GM18498 (cell line): Measurements from ENCODE around the gene GNG12.

Source experiments
- ATAC-seq: cut with Tn5 transposase; IDR thresholded peaks from one replicate; pipeline ENCODE4 v1.9.1; 2021; ENCODE audit warnings: mild to moderate bottlenecking, moderate library complexity; ENCODE audit not compliant: unreplicated experiment

GNG12 gene

DNA sequence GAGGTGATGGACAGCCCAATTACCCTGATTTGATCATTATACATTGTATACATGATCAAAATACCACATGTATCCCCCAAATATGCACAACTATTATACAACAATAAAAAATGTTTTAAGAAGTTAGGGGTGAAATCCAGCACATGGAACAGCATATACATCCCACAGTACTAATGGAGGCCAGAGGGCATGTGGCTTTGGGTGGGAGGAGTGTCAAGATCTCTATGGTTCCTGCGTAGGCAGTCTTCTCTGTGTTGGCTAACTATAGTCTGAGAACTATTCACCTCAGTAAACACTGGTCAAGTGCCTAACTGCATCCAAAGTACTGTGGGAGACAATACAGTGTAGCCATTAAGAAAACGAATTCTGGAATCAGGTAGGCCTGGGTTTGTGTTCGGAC is 74.2 kb downstream of the GNG12 start:
- no peak for ATAC-seq

DNA sequence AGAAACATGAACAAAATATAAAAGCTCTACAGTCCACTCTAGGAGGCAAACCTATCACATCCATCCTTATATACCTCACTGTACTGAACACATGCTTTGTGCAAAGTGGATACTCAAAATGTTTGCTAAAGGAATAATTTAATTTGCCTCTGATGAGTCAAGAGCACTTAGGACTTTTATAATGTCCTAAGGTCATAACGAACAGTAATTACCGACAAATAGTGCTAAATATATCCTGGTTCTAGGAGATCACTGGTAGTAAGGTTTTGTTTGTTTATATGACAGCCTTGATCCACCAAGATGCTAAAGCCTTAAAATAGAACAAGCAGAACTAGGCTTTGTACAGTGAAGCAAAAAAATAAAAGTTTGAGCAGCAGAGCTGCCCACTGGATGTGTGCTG is 77.6 kb downstream of the GNG12 start:
- ATAC-seq, result no peak

DNA sequence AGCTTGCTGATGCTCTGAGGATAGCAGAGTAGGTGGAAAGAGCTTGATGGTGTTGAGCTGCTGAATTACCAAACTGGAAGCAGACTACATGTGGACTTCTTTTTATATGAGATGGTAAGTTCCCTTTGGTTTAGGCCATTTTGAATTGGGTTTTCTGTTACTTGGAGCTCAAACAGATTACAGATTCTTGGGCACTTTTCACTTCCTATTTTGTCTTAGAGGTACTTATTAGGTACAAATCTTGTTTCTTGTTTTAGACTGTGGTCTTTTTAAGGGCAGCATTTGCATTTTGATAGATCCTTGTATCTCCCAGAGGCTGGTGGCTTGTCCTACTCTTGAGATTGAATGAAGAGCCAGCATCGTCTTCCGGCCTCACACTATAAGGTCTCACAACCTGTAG is 78.1 kb downstream of the GNG12 start:
- ATAC-seq, result peak; percentile 20

DNA sequence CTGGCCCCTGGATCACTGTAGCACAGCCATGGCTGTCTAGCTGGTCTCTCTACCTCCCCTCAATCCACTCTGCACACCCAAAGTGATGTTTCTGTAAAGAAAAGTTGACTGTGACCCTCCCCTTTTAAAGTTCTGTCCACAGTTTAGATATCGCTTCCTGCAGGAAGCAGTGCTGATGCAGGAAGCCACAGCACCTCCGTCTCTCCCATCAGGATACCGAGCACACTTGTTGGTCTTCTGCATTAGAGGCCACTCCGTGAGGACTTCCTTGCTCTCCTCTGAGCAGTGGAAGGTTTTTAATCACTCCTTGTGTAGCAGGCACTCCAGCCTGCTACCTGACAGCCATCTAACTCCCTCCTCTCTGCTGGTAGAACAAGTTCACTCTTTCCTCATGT is 78.7 kb downstream of the GNG12 start:
- ATAC-seq, result no peak

DNA sequence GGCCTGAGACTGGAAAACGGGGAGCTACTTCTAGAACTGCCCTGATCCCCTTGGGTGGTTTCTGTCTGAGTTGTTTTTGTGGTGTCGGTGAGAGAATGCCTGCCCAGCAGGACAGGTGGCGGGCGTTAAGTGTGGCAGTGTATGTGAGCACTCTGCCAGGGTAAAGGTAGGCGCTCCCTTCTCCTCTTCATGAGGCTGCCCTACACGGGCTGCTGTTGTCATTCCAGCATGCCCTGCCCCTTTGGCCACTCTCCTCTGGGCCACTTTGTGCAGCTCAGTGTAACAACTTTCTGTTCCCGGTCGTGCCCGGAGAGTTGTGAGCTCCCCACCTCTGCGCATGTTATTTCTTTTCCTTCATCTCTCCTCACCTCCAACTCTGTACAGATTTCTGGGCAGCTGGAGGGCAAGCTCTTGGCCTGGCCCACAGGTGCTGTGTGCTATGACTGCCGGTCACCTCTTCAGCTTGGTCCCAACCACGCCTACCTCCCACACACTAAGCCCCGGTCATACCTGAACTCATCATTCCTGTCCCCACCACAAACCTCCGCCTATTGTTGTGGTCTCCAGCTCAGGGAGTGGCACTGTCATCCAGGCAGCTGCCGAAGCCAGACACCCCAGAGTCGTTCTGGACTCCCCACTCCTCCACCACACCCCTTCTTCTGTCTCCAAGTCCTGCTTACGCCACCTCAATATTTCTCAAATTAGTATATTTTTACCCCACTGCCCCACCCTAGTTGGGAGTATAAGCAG is 79.3 kb downstream of the GNG12 start:
- no peak for ATAC-seq

DNA sequence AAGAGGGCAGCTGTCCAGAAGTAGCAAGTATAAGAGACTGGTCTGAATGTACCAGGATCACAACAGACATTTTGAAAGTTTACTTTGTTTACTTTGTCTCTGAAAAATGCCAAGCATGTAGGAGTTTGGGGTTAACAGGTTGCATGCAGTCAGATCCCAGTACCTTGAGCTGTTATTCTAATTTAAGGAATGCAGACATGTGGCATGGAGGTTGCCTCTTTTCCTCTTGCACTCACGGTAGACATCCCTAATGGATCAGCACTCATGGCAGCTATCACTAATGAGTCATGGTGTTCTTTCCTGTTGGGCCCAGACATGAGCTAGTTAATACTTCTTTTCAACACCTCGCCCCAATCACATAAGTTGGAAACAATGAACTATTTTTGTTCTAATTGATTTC is 81.0 kb downstream of the GNG12 start:
- ATAC-seq, result no peak

DNA sequence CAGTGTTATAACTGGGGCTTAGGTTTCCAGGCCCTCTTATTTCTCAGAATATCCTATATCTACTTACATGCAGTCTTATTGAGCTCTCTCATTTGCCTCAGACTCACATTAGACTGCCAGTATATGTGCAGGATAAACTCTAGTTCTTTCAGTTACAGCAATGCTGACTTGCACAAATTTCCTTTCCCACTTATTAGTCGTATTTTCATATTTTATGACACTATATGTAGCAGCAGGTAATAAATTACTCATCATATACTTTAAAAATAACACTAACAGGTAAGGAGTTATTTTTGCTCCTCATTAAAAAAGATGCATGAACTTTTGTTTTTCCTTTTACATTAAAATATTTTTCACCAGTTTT is 82.6 kb downstream of the GNG12 start:
- no peak for ATAC-seq

DNA sequence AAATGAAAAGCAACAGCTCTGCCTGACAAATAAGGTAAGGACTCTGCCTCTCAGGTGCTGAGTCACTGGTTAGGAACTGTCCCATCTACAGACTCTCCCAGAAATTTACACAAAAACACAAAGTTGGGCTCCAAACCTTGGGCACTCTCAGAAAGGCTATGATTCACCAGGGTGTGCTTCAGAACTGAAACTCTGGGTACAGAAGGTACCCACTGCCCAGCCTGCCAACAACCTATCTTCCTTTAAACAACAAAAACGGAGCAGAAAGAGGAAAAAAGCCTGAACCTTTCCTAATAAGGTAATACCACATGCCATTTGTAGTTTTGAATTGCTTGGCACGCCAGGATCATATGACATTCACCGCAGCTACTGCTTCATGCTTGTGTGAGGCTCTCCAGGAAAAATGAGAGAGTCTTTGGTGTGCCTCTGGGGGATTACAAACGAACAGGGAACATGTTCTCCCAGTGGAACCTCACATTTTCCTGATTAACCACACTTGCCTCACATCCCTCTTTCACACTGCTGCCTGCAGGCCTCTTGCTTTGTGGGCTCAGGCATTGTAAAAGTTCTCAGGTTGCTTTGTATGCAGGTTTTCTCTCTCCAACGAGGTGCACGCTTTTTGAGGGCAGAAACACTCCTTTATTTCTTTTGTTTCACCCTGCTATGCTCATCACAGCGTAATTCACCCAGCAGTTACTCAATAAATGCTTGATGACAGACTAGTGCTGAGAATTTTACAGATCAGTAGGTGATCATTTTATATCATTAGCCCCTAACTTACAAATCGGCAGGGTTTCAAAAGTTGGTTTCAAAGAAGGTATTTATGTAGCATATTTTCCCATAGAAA is 83.2 kb downstream of the GNG12 start:
- ATAC-seq, result peak; percentile 45

DNA sequence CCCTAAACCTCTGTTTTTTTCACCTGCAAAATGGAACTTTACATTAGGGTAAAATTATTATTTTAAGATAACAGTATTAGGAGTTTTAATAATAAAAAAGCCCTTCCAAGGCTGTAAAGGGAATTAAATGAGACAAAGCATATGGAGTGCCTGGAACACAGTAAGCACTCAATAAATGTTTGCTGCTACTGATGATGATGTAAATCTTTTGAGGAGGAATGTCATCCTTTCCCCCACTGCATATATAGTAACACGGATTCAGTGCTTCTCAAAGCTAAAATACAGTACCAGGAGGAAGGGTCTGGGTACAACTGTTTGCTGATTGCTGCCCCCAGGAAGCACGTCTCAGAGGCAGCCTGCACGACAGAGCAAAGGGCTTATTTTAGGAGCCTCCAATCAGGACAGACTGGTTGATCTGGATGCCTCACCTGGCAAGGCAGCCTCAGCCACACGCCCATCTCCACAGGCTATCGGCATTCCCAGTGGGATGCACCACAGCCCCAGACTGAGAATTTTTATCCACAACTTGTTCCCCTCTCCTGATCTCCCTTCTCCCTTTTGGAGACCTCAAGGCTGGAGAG is 83.9 kb downstream of the GNG12 start:
- ATAC-seq, result no peak

DNA sequence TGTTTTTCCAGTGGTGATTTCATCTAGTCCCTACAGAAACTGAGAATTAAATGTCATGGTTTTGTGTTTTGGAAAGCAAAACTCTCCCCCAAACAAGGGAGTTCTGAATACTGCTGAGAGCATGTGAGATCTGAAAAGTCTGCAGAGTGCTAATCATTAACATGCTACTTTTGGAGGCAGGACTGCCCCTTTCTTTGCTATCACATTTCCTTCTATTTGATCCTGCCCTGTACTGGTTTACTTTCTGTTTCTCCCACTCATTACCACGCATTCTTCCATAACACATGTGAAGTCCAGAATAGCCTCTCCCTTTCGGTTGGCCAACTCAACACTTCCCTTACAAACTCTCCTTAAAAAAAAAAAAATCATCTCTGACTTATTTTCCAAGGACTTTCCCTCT is 84.6 kb downstream of the GNG12 start:
- peak; percentile 85 for ATAC-seq

DNA sequence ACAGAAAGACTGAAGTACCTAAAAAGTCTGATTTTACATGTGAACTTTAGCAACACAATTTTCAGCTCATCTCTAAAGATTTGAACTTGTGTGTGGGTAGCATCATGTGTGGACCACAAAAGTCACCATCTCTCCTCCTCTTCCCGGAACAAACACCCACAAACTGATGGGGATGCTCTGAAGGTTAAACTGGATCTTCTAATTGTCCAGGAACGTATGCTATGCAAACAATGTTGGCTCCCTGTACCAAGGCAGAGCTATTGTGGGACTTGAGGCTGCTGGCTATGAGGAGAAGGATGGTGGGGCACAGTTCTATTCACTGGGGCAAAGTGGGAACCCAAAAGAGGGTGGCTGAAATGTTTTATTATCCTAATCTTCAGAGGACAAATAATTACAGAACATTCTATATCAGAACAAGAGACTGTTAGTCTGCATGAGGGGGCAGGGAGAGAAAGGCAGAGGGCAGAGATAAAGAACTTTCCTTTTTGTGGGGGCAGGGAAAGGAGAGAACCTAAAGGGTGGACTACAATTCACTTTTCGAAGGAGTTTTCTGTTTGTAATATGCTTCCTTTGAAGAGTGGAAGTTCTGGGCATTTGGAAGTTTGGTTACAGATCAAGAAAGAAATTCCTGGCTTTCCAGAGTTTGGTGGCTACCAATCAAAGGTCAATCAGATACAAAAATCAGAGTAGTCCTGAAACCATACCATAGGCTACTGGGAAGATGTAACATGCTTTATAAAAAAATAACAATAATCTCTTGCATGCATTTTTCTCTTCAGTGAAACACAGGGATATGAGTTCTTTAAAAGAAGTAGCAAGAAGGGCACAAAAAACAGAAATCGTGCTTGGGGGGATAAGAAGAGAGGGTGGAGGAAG is 85.4 kb downstream of the GNG12 start:
- ATAC-seq, result no peak

DNA sequence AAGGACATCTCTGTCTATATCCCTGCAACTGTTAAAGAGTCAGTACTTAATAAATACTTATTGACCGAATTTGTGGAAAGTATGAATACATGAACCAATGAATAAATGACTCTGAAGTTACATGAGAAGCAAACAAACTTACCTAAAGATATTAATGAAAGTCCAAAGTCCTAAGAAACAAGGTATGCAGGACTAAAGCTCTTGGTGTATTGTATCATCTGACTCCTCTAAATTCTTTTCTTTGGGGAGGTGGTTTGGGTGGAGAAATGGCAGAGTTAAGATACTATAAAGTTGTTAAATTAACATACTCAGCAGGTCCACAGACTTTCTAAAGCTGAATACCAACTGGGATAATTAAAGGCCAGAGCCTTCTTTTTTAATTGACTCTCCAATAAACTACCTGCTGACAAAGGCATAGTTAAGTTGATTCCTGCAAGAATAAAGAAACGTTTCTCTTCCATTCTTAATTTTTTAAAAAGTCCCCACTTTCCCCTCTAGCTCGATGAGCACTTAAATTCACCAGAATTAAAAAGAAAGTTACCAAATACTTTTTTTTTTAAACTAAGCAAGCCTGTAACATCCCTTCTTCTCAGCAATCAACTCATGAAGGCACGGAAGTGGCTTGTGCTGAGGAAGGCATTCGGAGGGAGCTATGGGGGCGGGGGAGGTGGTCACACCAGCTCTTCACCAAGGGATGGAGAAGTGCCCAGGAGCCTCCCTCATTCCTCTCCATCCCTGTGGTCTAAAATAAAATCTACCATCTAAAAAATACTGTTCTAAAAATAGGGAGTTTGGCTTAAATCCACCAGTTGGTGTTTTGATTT is 87.2 kb downstream of the GNG12 start:
- no peak for ATAC-seq

DNA sequence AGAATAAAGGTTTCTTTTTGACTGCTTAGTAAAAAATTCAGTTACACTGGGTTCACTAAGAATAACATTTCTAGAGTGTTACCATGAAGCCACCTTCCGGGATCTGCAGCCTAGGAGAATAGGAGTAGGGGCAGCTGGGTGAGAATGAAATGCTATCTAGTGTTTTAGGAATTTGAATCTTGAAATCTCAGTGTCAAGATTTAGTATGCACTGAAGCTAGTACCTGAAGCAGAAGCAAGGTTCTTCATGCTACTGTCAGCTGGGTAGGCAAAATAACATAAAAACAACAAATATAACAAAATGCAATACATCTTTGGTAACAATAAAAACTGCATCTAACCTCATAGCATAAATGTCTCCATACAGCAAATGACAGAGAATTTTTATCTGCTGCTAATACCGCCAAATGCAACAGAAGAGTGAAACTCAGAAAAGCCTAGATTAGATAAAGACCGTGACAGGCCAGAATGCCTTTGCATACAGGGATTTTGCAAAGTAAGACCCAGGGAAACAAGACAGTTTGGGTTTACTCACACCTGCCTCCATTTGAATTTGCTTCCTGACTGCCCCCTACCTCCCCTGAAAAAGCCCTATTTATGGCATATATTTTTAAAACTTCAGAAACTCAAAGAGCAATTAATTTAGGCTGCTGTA is 90.1 kb downstream of the GNG12 start:
- no peak for ATAC-seq

DNA sequence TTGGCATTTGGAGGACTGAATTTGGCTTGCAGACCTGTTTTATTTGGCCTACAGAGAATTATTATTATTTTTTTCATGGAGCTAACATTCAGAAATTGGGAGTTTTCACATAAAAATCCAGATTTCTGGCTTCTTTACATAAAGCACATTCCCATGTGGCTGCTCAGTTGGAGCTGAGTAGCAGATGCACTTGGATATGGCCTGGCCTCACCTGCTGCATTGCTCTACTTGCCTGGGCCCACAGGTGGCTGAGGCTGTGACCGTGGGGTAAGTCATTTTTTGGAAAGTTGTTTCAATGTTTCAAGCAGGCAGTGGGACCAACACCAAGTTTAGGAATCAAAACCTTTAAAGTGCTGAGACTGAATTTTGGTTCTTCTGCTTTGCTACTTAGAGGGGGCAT is 91.5 kb downstream of the GNG12 start:
- ATAC-seq, result no peak

DNA sequence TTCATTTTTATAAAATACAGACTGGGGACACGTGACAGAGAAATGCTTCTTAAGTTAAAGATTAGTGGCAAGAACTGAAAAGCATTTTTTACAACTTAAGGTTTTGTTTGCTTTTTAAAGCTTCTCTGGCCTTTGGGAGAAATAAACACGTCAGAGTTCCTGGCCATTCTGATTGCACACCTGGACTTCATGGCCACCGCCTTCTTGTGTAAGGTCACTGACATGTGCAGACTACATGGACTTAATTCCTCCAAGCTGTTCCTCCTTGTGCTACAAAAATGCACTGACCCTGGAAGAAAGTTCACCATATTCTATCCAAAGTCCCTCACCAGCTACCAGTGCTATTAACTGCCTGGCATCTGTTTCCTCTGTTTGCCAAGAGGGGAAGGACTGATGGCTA is 92.1 kb downstream of the GNG12 start:
- ATAC-seq, result no peak

DNA sequence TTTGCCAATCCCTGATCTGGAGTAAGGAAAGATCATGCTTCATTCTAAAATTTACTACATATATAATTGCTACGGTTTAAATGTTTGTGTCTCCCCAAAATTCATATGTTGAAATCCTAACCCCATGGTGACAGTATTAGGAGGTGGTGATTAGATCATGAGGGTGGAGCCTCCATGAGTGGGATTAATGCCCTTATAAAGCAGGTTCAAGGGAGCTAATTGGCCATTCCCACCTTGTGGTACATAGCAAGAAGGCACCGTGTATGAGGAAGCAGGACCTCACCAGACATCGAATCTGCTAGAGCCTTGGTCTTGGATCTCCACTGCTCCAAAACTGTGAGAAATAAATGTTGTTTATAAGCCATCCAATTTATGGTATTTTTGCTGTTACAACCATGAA is 92.7 kb downstream of the GNG12 start:
- ATAC-seq, result no peak

DNA sequence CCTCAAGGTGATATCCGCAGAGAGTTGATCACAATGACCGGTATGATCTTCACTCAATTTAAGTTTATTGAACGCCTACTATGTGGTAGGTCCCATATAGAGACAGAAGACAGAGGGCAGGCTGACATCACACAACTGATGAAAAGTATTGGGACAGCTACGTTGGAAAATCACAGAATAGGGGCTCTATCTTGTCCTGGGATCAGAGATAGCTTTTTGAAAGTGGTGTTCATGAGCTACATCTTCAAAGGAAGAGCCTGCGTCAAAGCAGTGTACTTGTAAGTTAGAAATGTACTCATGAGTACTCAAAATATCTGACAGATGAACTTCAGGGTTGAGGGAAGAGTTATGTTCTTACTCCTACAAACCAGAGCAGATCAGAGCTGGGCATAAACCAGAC is 93.9 kb downstream of the GNG12 start:
- ATAC-seq, result no peak

DNA sequence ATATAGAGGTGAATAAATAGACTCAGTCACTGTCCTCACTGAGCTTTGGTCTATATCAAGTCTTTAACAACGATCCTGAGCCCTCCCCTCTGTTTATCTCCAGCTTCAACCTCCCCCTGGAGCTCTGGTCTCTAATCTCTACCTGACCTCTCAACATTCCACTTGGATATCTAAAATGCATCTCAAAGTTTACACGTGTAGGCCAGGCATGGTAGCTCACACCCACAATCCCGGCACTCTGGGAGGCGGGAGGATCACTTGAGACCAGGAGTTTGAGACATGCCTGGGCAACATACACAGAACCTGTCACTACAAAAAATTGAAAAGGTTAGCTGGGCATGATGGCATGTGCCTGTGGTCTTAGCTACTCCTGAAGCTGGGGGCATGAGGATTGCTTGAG is 94.9 kb downstream of the GNG12 start:
- ATAC-seq, result no peak

DNA sequence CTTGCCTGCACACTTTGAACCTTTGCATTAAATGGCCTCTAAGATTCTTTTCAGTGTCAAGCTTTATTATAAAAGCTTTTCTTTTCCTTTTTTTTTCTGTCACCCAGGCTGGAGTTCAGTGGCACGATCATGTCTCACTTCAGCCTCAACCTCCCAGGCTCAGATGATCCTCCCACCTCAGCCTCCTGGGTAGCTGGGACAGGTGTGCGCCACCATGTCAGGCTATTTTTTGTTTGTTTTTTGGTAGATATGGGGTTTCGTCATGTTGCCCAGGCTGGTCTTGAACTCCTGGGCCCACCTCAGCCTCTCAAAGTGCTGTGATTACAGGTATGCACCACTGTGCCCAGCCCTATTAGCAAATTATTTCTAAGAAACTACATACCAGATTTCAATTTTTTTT is 95.4 kb downstream of the GNG12 start:
- no peak for ATAC-seq

DNA sequence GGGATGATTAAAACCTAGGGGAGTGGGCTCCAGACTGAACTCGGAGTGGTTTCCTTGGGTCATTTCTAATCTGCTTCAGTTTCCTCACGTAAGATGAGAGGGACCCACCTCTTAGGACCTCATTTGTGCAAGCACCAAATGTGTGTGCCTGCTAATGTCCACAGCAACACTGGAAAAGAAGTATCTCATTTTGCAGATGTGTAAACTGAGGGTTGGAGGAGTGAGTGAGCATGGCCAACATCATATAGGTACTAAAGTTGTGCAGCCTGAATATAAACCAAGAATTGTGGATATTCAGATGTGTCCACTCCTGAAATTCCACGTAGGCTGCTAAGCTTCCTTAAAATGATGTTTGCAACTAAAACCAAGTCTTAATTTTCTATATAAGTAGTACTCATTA is 96.5 kb downstream of the GNG12 start:
- no peak for ATAC-seq
